Measurements from ENCODE around the gene ROS1. TPM values are rescaled to one million over a fixed set of nuclear protein-coding genes. Genes with fewer than 3 reads are reported as not detected.

The ROS1 gene
- total and polyA plus RNA-seq, 4 donors = under 0.01 TPM; not detected in 3

GRCh38 chr6:117441824-117442264, 16.1 kb upstream of the ROS1 start:
- Histone ChIP-seq H3K27me3 (ENCODE audit: control insufficient read depth in 4 of 4, insufficient read depth in 4 of 4, low read length in 3 of 4) (peaks cover 0 to 2% (median 0%) of the 10 kb centered on the region in 4 donors), H3K4me1 (ENCODE audit: control insufficient read depth in 4 of 4, insufficient read depth in 4 of 4, low read length in 3 of 4) (peaks cover 0 to 8% (median 3%) of the 10 kb centered on the region in 4 donors), H3K9ac (ENCODE audit: low read depth in 1 of 2, low read length in 2 of 2) (no peak overlapping the region), H3K9me3 (ENCODE audit: control insufficient read depth in 4 of 4, low read length in 3 of 4) (no peaks in the 10 kb centered on the region), H3K4me3 (ENCODE audit: low read depth in 1 of 3, low read length in 3 of 3) (no peak overlapping the region), H3K36me3 (ENCODE audit: control insufficient read depth in 4 of 4, insufficient read depth in 3 of 4, low read depth in 1 of 4, low read length in 3 of 4) (no peaks in the 10 kb centered on the region), H3K27ac (ENCODE audit: low read depth in 1 of 2, low read length in 2 of 2) (no peak overlapping the region)
- WGBS = 47% methylated on average over 2 of the region's 2 CpGs
- TF ChIP-seq CTCF (IDR thresholded peaks at IDR 0.05; ENCODE audit: low read depth, low read length, missing input control) (no peak), HNF4G (IDR thresholded peaks at IDR 0.05) (peak; percentile 7), JUND (IDR thresholded peaks at IDR 0.05) (peak in 1 of 2 donors; percentile 49), RAD21 (IDR thresholded peaks at IDR 0.05) (peak; percentile 25 to 36), ATF3 (IDR thresholded peaks at IDR 0.05) (no peak), HNF4A (conservative IDR thresholded peaks at IDR 0.05) (peak; percentile 73 to 74), FOXA1 (IDR thresholded peaks at IDR 0.05) (peak; percentile 60), FOXA2 (IDR thresholded peaks at IDR 0.05) (peak; percentile 85), SP1 (IDR thresholded peaks at IDR 0.05) (peak; percentile 31), ZBTB33 (IDR thresholded peaks at IDR 0.05) (peak; percentile 55), MAX (IDR thresholded peaks at IDR 0.05) (peak; percentile 3), YY1 (IDR thresholded peaks at IDR 0.05) (peak; percentile 93), RXRA (IDR thresholded peaks at IDR 0.05) (peak; percentile 11 to 70), REST (IDR thresholded peaks at IDR 0.05) (no peak)
- DNase-seq (ENCODE audit: low spot score) = no peak
